M059J (cell line): ENCODE measurements around the gene USP31. TPM values are rescaled to one million over a fixed set of nuclear protein-coding genes. Genes with fewer than 3 reads are reported as not detected.

ENCODE experiments used
- DNase-seq: peaks from one replicate; pipeline ENCODE4 v3.0.0-alpha.2; 2012; ENCODE audit warnings: low read depth
- total RNA-seq: library from RNA; depleted of rRNA; stranded (reverse); fragments of >200 nt; shearing (Covaris generic); gene quantifications from 2 replicates; pipeline ENCODE4 v1.2.3, GENCODE V29; 2014; rRNA removed

USP31 gene
- total RNA-seq = 5.5 and 10.6 TPM in 2 replicates

DNA sequence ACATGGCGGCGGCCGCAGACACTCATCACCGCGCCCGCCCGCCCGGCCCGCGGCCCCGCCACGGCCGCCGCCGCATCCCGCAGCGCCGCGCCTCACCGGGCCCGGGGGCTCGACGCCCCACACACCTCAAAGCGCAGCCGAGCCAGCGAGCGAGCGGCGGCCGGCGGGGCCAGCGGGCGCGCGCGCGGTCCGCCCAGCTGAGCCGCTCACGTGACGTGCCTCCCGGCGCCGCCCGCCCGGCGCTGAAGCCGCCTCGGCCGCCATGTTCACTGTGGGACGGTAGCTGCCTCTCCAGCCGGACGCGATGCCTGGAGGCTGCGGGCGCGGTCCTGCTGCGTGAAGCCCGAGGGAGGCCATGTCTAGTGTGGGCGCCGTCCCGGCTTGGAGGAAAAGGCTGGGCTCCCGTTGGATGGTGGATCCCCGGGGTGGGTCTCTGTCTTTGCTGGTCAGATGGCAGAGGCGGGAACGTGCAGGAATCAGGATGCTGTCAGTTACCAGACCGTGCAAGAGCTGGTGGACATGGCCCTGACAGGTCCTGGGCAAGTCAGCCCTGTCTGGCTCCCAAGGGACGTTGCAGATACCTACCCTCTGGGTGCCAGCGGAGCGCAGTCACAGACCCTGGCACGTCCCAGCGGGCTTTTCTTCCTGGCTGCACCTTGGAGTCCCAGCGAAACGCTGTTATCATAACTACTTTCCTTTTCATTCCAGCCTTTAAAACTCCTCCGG is at the start of gene USP31:
TSS of gene USP31 (minus strand) at position 186 of the 726 bp plus-strand sequence. CDS start at position 4, 182 bp downstream.
- peak; percentile 96 for DNase-seq

GRCh38 chr16:23196539-23196938 is 47.3 kb upstream of the USP31 start:
- no peak for DNase-seq

DNA sequence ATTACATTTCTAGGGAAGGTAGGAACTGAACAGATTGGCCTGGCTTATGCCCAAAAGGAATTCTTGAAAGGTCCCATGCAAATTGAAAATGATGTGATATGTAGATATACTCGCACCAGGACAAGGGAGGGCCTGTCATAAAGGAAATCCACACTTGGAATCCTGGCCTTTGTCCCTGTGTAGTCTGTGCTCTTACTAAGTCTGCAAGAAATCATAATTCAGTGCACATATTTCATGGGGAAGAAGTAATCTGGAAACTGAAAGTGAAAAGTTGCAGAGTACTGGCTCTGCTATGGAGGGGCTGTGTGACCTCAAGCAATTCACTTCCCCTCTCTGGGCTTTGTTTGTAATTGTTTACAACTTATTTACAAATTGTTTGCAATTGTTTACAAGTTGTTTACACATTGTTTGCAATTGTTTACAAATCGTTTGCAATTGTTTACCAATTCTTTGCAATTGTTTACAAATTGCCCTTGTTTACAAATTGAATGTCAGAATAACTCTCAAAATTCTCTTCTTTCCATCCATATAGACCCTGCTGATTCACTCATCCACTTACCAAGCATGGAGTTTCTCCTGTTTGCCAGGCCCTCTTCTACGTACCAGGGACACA is 46.2 kb upstream of the USP31 start:
- no peak for DNase-seq

GRCh38 chr16:23194497-23195221 is 45.4 kb upstream of the USP31 start:
- DNase-seq = no peak

DNA sequence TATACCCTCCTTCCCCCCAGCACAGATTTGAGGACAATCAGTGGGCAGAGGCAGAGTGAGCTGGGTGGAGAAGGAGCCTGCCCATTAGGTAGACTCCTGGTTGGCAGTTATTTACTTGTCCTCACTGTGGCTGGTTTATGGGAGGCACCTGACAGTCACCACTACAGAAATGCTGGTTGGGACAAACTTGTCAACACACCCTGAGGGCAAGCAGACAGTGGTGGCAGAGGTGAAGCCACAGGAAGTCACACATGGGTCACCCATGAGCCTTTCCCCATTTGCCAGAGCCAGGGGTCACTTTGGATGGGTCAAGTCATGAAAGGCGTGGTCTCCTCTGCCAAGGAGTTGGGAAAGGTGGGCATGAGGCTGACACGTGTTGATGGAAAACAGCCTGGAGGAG is 39.7 kb upstream of the USP31 start:
- no peak for DNase-seq

GRCh38 chr16:23187341-23187740 is 38.1 kb upstream of the USP31 start:
- DNase-seq = no peak

DNA sequence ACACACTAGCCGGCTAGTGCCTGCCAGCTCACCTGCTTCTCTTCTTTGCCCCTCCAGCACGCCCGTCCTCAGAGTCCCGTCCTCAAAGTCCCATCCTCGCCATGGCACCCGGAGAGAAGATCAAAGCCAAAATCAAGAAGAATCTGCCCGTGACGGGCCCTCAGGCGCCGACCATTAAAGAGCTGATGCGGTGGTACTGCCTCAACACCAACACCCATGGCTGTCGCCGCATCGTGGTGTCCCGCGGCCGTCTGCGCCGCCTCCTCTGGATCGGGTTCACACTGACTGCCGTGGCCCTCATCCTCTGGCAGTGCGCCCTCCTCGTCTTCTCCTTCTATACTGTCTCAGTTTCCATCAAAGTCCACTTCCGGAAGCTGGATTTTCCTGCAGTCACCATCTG is 36.9 kb upstream of the USP31 start:
- DNase-seq = no peak

DNA sequence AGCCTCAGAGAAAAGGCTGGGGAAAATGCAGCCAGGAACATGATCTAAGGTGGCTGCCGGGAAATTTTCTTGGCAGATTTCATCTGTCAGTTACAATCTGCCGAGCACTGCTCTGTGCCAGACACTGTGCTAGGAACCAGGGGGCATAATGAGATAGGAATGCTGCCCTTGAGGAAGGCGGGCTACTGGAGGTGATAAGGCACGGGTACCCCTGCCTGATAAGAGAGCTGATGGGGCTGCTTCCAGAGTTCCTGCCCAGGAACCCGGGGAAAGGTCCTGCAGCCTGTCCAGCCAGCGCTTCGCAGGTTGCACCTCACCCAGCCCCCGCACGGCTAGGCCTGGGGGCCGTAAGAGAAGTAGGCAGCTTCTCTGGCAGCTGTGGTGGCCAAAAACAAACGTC is 36.4 kb upstream of the USP31 start:
- no peak for DNase-seq

- DNase-seq = no peak
Measured at GRCh38 chr16:23183543-23183862, 34.3 kb upstream of the USP31 start.

GRCh38 chr16:23182679-23183542 is 33.7 kb upstream of the USP31 start, which contains the start of gene SCNN1G:
Gene SCNN1G (plus strand): TSS chr16:23182745. CDS start chr16:23186272, 3,527 bp downstream.
- DNase-seq = peak; percentile 9

GRCh38 chr16:23182206-23182678 is 33.0 kb upstream of the USP31 start:
- peak; percentile 53 for DNase-seq

GRCh38 chr16:23181506-23181905 is 32.3 kb upstream of the USP31 start:
- no peak for DNase-seq

DNA sequence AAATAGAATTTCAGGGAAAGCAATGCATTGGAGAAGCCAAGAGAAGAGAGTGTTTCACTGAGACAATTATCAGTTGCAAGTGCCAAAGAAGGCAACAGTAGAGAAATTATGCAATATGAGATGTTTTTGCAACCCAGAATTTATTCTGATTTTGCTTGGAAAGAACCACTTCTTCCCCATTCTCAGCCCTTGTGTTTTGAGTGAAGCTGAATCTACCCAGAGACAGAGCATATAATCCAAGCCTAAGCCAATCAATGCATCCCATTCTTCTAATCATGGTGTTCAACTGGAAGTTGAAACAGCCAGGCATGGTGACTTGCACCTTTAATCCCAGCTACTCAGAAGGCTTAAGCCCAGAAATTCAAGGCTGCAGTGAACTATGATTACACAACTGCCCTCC is 26.4 kb upstream of the USP31 start:
- DNase-seq = no peak

GRCh38 chr16:23174622-23175021 is 25.4 kb upstream of the USP31 start:
- peak; percentile 31 for DNase-seq

GRCh38 chr16:23172994-23173393 is 23.7 kb upstream of the USP31 start:
- DNase-seq = no peak

DNA sequence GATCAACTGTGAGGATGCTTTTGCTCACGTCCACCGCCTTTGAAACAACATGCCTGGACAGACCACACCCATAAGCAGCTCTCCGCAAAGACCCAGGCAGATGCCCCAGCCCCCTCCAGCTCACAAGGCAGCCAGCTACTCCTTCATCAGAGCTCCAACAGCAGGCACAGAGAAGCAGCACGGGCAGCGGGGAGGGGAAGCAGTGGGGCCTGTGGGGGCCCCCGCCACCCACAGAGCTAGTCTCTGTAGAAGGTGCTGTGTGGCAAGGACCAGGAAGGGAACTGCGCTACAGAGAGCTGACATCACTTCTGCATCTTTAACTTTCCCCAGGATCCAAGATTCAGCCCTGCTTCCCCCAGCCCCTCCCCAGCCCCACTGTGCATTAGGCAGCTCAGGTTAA is 23.3 kb upstream of the USP31 start:
- DNase-seq = no peak

GRCh38 chr16:23164736-23165135 is 15.5 kb upstream of the USP31 start:
- DNase-seq = no peak

- DNase-seq = no peak
Measured at GRCh38 chr16:23163921-23164320, 14.7 kb upstream of the USP31 start.

DNA sequence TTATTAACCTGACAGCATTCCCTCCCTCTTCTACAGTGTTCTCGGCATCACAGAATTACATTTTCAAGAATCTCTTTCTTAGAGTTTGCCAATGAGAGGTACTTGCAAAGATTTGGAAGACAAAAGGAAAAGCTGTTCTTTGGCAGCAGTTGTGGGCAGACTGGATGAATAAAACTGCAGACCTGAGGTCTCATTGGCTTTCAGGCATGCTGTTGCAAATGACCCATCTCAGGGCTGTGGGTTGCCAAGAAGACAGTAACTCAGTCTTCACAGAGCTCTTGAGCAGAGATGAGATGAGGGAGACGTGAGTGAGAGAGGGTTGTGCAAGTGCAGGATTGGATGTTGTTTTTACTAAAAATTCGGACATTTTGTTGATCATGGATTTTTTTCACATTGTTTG is 11.3 kb upstream of the USP31 start:
- DNase-seq = no peak

GRCh38 chr16:23160082-23160481 is 10.8 kb upstream of the USP31 start:
- DNase-seq = peak; percentile 36

- DNase-seq = no peak
Measured at GRCh38 chr16:23158114-23158513, 8.9 kb upstream of the USP31 start.

- DNase-seq = no peak
Measured at GRCh38 chr16:23156946-23157460, 7.8 kb upstream of the USP31 start.
